Measurements from ENCODE around the gene CRABP2.

The CRABP2 gene

DNA sequence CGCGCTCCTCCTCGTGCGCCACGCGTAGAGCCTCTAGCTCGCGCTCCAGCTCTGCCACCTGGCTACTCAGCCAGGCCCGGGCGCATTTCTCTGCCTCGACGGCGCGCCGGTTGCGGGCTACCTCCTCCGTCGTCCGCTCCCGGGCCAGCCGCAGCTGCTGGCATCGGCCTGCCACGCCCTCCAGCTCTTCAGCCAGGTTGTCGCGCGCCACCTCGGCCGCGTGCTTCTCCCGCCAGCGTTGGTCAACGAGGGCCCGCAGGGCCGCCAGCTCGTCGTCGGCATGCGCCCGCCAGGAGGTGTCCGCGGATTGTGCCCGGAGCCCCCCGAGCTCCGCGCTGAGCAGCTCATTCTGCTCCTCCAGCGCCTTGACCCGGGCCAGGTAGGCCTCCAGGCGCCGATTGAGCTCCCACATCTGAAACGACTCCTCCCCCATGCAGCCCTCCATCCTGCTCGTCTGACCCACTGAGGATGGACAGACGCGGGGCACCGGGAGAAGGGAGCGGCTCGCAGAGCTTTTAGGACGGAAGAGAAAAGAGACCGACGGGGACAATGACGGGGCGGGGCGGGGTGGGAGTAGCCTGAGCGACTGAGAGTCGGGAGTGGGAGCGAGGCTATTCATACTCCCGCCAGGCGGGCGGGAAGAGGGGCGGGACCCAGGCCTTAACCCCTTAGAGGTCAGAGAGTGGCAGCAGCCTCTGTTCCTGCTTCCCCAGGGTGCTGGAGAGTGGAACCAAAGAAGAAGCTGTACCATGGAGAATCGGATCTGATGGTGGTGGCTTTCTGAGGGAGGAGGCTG is 28.4 kb downstream of the CRABP2 start, which contains the start of gene NES:
Gene NES, minus strand, starts transcription at position 588 of the 796 bp plus-strand sequence. Its CDS starts 143 bp downstream, at position 445.
- Histone ChIP-seq H3F3A (ENCODE audit: insufficient read depth) (no peaks in the 10 kb centered on the region), H3K27me3 (ENCODE audit: low read length) (no peaks in the 10 kb centered on the region), H4K20me1 (ENCODE audit: low read depth, low read length) (no peaks in the 10 kb centered on the region), H3K79me2 (ENCODE audit: insufficient read depth, low read length) (no peaks in the 10 kb centered on the region), H3K9ac (ENCODE audit: low read length) (no peak within 1 kb of the TSS), H2AFZ (ENCODE audit: low read depth, low read length, severe bottlenecking) (no peak within 1 kb of the TSS), H3K4me2 (ENCODE audit: low read depth, low read length, poor library complexity, severe bottlenecking) (no peak within 1 kb of the TSS), H3K27ac (ENCODE audit: low read depth, low read length) (no peak within 1 kb of the TSS), H3K9me2 (replicated peaks; ENCODE audit: insufficient read depth, low read length) (no peaks in the 10 kb centered on the region), H3K36me3 (ENCODE audit: low read length) (no peaks in the 10 kb centered on the region), H3K4me3 (ENCODE audit: insufficient read depth, low read length, poor library complexity, severe bottlenecking) (no peak within 1 kb of the TSS), H3K9me3 (ENCODE audit: insufficient read depth, low read length) (no peaks in the 10 kb centered on the region)
- no peak for TF ChIP-seq CTCF (IDR thresholded peaks at IDR 0.05; ENCODE audit: insufficient read depth, low read length, poor library complexity, severe bottlenecking)
- no peak for TF ChIP-seq EZH2phosphoT487 (conservative IDR thresholded peaks at IDR 0.05; ENCODE audit: low read length)

DNA sequence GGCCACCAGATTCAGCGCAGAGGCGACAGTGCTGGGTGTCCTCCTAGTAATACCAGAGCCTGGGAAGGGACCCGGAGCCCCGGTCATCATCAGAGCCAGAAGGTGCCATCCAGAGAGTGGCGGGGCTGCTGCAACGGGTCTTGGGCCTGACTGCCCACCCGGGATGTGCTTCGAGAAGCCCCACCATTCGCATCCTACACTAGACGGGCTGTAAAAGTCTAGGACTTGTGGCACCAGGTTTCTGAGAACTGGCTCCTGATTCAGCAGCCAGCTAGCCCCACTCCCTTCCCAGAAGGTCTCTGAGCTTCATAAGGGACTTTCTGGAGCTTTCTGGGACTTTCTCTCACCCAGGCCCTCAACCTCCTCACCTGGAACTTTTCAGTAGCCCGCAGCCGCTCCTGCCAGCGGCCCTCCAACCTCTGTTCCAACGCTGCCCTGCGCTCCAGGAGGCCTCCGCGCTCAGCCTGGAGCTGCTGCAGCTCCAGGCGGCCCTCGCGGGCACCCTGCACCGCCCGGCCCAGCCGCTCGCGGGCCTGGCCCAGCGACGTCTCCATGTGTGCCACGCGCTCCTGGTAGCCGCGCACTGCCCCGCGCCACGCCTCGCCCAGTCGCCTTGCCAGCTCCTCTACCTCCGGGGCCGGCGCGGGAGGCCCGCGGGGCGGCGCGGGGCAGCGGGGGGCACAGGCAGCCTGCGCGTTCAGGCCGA is 29.1 kb downstream of the CRABP2 start:
- no peak overlapping the region for H3K27ac ChIP-seq (ENCODE audit: low read depth, low read length)
- H3F3A ChIP-seq (ENCODE audit: insufficient read depth): no peaks in the 10 kb centered on the region
- H2AFZ ChIP-seq (ENCODE audit: low read depth, low read length, severe bottlenecking): no peak overlapping the region

More for the DNA sequence above, 29.1 kb downstream of the CRABP2 start:
- Histone ChIP-seq H3K9me3 (ENCODE audit: insufficient read depth, low read length) (no peaks in the 10 kb centered on the region), H3K36me3 (ENCODE audit: low read length) (no peaks in the 10 kb centered on the region), H3K4me2 (ENCODE audit: low read depth, low read length, poor library complexity, severe bottlenecking) (no peak overlapping the region), H3K79me2 (ENCODE audit: insufficient read depth, low read length) (no peaks in the 10 kb centered on the region), H3K27me3 (ENCODE audit: low read length) (no peaks in the 10 kb centered on the region), H3K9me2 (replicated peaks; ENCODE audit: insufficient read depth, low read length) (no peaks in the 10 kb centered on the region), H4K20me1 (ENCODE audit: low read depth, low read length) (no peaks in the 10 kb centered on the region), H3K9ac (ENCODE audit: low read length) (no peak overlapping the region), H3K4me3 (ENCODE audit: insufficient read depth, low read length, poor library complexity, severe bottlenecking) (no peak overlapping the region)
- TF ChIP-seq EZH2phosphoT487 (conservative IDR thresholded peaks at IDR 0.05; ENCODE audit: low read length) (no peak), CTCF (IDR thresholded peaks at IDR 0.05; ENCODE audit: insufficient read depth, low read length, poor library complexity, severe bottlenecking) (no peak)

Measured in SU-DHL-6 (cell line).